ENCODE results near the gene C1orf35.

- TF ChIP-seq GATA2 (IDR thresholded peaks at IDR 0.05; ENCODE audit: low read depth, low read length), result peak; percentile 47; the same call in 1 of the 2 replicates
- TF ChIP-seq GATA3 (IDR thresholded peaks at IDR 0.05; ENCODE audit: low read depth, low read length), result no peak
Observed at GRCh38 chr1:228082214-228082917, 20.8 kb downstream of the C1orf35 start, which contains the start of gene ARF1.

All from SH-SY5Y (cell line).